HG03457 (cell line): Measurements from ENCODE around the gene STYX.

Experiments used
- ATAC-seq: cut with Tn5 transposase; IDR thresholded peaks from one replicate; pipeline ENCODE4 v1.9.1; 2021; ENCODE audit warnings: moderate number of reproducible peaks; ENCODE audit not compliant: unreplicated experiment

The STYX gene, protein sequence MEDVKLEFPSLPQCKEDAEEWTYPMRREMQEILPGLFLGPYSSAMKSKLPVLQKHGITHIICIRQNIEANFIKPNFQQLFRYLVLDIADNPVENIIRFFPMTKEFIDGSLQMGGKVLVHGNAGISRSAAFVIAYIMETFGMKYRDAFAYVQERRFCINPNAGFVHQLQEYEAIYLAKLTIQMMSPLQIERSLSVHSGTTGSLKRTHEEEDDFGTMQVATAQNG

GRCh38 chr14:52729925-52730708 is at the start of gene STYX:
STYX (plus strand) TSS chr14:52730166; CDS start chr14:52730475, 309 bp downstream.
- ATAC-seq = peak; percentile 91

DNA sequence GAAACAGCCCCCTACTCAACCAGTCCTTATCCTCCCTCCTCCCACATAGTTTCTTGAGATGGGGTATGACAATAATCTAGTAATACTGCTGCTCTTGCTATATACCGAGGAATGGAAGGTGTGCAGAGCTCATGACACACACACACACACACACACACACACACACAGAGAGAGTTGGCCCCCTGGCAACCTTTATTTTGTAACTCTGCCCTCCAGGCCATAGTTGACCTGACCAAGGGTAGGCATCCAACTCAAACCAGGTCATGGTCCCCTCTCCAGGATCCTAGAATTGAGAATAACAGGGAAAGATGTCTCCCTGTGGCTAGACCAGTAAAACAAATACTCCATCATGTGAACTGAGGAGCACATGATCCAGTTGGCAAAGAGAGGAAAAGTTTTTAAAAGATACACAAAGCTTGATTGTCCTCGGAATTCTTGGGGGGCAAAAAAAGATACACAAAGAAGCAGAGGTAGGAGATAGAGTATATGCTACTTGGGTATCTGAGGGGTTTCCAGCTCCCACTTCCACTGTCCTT is 45.9 kb upstream of the STYX start:
- no peak for ATAC-seq

DNA sequence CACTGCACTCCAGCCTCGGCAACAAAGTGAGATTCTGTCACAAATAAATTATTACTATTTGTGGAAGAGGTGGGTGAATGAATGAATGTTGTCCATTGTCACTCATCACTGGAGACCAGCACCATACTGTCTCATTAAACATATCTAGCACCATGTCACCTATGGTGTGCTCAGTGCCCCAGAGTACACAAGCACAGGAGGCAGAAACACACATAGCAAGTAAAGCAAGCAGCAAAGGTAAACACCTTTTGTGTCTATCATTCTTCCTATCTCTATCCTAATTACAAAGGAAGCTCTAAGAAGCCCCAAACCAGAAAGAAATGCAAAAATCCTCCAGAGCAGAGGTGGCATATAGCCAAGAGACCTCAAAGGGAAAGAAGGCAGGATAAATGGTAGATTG is 43.8 kb upstream of the STYX start:
- ATAC-seq = no peak

- no peak for ATAC-seq
Measured at GRCh38 chr14:52690983-52691760, 38.8 kb upstream of the STYX start.

DNA sequence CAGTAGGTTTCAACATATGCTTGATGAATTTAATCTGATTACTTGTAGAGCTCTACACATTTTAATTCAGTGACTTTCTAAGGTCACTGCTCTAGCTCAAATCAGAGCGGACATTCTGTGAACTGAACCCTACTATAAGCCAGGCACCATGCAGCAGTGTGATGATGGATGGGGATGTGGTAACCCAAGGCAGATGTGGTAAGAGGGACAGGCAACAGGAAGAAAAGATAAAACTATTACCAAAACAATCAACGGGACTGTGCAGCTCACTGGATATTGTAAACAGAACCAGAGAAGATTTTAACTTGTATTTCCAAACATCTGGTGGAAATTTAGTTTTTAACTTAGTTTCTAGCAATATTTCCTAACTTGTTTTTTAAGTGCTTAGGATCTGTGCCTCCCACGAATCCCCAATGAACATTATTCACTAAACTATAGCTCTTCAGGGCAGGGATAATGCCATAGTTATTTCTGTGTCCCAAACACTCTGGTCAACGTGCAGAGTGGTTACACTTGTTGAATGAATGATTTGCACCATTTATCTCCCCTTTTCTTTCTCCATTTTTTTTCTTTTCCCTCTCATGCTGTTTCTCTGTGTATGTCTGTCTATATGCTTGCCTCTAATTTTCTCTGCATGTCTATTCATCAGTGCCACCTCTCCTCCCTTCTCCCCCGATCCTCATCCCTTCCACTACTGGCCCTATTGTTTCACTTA is 37.6 kb upstream of the STYX start:
- ATAC-seq = no peak

GRCh38 chr14:52693036-52693435 is 36.9 kb upstream of the STYX start:
- ATAC-seq = no peak

- no peak for ATAC-seq
Measured at GRCh38 chr14:52693532-52693931, 36.4 kb upstream of the STYX start.

- peak; percentile 46 for ATAC-seq
Measured at GRCh38 chr14:52694761-52695480, 35.0 kb upstream of the STYX start.

- peak; percentile 56 for ATAC-seq
Measured at GRCh38 chr14:52695481-52696091, 34.4 kb upstream of the STYX start, which contains the start of gene ERO1A. ERO1A (minus strand) TSS chr14:52695558; CDS start chr14:52695481, 77 bp downstream.

GRCh38 chr14:52700701-52701172 is 29.2 kb upstream of the STYX start:
- ATAC-seq = no peak

- no peak for ATAC-seq
Measured at GRCh38 chr14:52701223-52701622, 28.7 kb upstream of the STYX start.

DNA sequence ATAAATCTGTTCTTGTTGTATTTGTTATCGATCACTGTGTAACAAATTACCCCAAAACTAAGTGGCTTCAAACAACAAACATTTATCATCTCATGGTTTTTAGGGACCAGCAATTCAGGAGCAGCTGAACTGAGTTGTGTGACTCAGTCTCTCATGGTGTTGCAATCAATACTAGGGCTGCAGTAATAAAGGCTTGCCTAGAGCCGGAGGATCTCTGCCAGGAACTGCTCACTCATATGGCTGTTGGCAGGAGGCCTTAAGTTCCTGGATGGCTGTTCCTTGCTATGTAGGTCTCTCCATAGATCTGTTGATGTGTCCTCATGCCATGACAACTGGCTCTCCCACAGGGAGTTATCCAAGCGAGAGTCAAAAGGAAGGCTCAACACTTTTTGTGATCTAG is 26.7 kb upstream of the STYX start:
- ATAC-seq = no peak

DNA sequence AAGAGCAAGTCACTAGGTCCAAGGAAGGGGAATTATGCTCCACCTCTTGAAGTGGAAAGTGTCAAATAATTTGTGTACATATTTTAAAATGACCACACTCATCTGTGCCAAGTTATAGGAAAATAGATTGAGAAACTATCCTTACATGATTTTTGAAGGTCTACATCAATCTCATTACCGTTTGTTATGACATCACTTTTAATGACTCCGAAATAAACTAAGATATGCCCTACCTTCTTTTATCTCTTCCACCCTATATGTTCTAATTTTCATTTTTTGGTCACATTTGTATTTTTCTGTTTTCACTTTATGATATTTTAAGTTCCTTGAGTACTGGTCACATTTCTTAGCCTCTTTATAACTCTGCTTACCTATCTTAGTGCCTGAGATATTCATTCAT is 26.3 kb upstream of the STYX start:
- ATAC-seq = no peak

- no peak for ATAC-seq
Measured at GRCh38 chr14:52706286-52706685, 23.7 kb upstream of the STYX start.

- peak; percentile 95 for ATAC-seq
Measured at GRCh38 chr14:52706724-52707706, 23.0 kb upstream of the STYX start, which contains the start of gene PSMC6. PSMC6 (plus strand) TSS chr14:52707200; CDS start chr14:52707220, 20 bp downstream.

DNA sequence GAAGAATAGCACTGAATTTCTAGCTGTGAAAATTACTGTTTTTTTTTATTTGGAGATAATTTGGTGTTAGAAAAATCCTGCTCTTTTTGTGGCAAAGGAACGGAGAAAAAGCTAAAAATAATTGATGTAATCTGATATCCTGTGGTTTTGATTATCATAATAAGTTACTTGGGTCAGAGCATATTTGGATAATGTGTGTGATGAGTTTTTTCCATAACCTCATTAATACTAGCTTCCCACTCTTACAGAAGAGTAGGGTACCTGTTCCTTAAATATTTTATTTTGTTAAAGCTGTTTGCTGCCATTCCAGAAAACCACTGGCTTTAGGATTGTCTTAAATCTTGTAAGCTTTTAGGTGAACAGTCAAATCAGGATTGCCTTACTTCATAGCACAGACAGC is 18.3 kb upstream of the STYX start:
- no peak for ATAC-seq

DNA sequence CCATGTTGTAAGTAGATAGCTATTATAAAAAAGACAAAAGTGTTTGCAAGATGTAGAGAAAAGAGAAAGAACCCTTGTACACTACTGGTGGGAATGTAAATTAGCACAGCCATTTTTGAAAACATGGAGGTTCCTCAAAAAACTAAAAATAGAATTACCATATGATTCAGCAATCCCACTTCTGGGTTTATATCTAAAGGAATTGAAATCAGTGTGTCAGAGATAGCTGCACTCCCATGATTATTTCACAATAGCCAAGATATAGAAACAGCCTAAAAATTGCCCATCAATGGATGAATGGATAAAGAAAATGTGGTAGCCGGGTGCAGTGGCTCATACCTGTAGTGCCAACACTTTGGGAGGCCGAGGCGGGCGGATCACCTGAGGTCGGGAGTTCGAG is 13.8 kb upstream of the STYX start:
- ATAC-seq = no peak
